ENCODE results near the gene DDX59. TPM values are rescaled to one million over a fixed set of nuclear protein-coding genes. Genes with fewer than 3 reads are reported as not detected.
A peak's percentile ranks its signal among the peaks of the same experiment; 100 is the strongest.

The DDX59 gene
- total and polyA plus RNA-seq, 9 of the 15 experiments (the other 6 are each of a cell fraction or from before 2014, with no cell fraction given), result 8.3 to 30.4 (median 19.8) TPM

DNA sequence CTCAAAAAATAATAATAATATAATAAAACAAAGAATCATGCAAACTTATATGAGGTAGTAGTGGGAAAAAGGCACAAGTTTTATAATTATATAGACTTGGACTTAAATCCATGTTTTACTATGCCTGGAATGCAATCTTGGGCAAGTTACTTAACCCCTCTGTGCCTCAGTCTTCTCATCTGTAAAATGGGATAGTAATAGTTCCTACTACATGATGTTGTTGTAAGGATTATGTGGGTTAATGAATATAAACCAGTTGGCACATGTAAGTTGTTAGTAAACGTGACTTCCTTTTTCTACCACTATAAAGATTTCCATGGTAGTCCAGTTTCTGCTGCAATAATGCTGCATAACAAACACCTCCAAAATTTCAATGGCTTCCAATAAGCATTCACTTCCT lies 38.3 kb downstream of the DDX59 start:
- H3K9me3 ChIP-seq (replicated peaks; ENCODE audit: control insufficient read depth, insufficient read depth, low read depth, low read length), result no peaks in the 10 kb centered on the region
- ATAC-seq (no peak), DNase-seq (ENCODE audit: extremely low read depth in 1 of 4, low spot score in 3 of 4) (no peak), FAIRE-seq (no peak)
- no peak overlapping the region for H3K9ac ChIP-seq (ENCODE audit: insufficient read depth in 1 of 2, low read depth in 2 of 2, low read length in 2 of 2)
- no peak overlapping the region for H3K4me3 ChIP-seq
- H4K20me1 ChIP-seq (replicated peaks; ENCODE audit: control insufficient read depth, insufficient read depth, low read length), result no peaks in the 10 kb centered on the region
- WGBS (ENCODE audit: insufficient coverage, low coverage, missing lambda C conversion rate), result 42% methylated on average over 1 of the region's 1 CpG
- H3K27ac ChIP-seq (ENCODE audit: extremely low read depth, low read depth, low read length), result no peak overlapping the region
- no peak overlapping the region for H2AFZ ChIP-seq (ENCODE audit: low read depth, low read length)
- ChIA-PET POLR2A (no interaction called here), CTCF (ENCODE audit: low intra/inter-chr PET ratio) (no interaction called here)
- no peaks in the 10 kb centered on the region for H3K36me3 ChIP-seq (ENCODE audit: control insufficient read depth, insufficient read depth, low read length)
- BruUV-seq (replicated peaks), result no TSS peak
- H3K4me2 ChIP-seq (ENCODE audit: insufficient read depth, low read length), result no peak overlapping the region
- intact Hi-C loops (cut with micrococcal nuclease) (no loop called here), in situ Hi-C loops (cut with MboI) (no loop called here)
- H3K4me1 ChIP-seq (replicated peaks in 1 of 2; ENCODE audit: control insufficient read depth in 2 of 2, insufficient read depth in 2 of 2, low read length in 2 of 2), result peaks cover 0 to 10% of the 10 kb centered on the region in 2 experiments; a peak in 2 of 5 replicates
- H3K27me3 ChIP-seq (ENCODE audit: control insufficient read depth in 2 of 2, insufficient read depth in 2 of 2, low read length in 2 of 2), result no peaks in the 10 kb centered on the region
- H3K79me2 ChIP-seq (ENCODE audit: control insufficient read depth, insufficient read depth, low read length), result no peaks in the 10 kb centered on the region
- no peaks in the 10 kb centered on the region for H3K9me1 ChIP-seq (ENCODE audit: control insufficient read depth, insufficient read depth, low read length)
- TF ChIP-seq BCOR (IDR thresholded peaks at IDR 0.05) (peak; percentile 93), RBM25 (IDR thresholded peaks at IDR 0.05; ENCODE audit: low read depth, low read length, severe bottlenecking) (peak; percentile 96), ZNF12 (CRISPR knock-in tag; IDR thresholded peaks at IDR 0.05) (no peak), SRSF3 (IDR thresholded peaks at IDR 0.05; ENCODE audit: insufficient read depth, low read length) (no peak), ETS2 (tag; IDR thresholded peaks at IDR 0.05; ENCODE audit: borderline replicate concordance, poor library complexity, severe bottlenecking) (no peak), CEBPZ (IDR thresholded peaks at IDR 0.05; ENCODE audit: borderline replicate concordance, low read depth, low read length) (no peak), MAFK (IDR thresholded peaks at IDR 0.05; ENCODE audit: low read length) (no peak), STAT5A (IDR thresholded peaks at IDR 0.05; ENCODE audit: borderline replicate concordance, low read length) (no peak), RCOR1 (IDR thresholded peaks at IDR 0.05; ENCODE audit: borderline replicate concordance in 1 of 2, low read depth in 2 of 2, low read length in 2 of 2) (peak in 1 of 2 experiments; percentile 43; a peak in 1 of 4 replicates), SMARCA5 (IDR thresholded peaks at IDR 0.05) (0 out of 2 replicates have a peak, but pooled peaks have one; percentile 18), ELF2 (CRISPR knock-in tag; IDR thresholded peaks at IDR 0.05) (no peak), GATAD2B (IDR thresholded peaks at IDR 0.05; ENCODE audit: borderline replicate concordance) (no peak), POLR2A (conservative IDR thresholded peaks at IDR 0.05) (no peak), HDAC2 (IDR thresholded peaks at IDR 0.05) (peak; percentile 58; the same call in 1 of the 2 replicates), CBFA2T3 (IDR thresholded peaks at IDR 0.05) (no peak), KDM1A (IDR thresholded peaks at IDR 0.05) (peak; percentile 36 to 52; a peak in 1 of 4 replicates), ATF2 (CRISPR knock-in tag; IDR thresholded peaks at IDR 0.05) (no peak), ATF7 (IDR thresholded peaks at IDR 0.05) (no peak)
- TF ChIP-seq, protein P1, sequence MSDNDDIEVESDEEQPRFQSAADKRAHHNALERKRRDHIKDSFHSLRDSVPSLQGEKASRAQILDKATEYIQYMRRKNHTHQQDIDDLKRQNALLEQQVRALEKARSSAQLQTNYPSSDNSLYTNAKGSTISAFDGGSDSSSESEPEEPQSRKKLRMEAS (CRISPR knock-in tag; IDR thresholded peaks at IDR 0.05), result no peak
- TF ChIP-seq, protein P2, sequence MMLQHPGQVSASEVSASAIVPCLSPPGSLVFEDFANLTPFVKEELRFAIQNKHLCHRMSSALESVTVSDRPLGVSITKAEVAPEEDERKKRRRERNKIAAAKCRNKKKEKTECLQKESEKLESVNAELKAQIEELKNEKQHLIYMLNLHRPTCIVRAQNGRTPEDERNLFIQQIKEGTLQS (IDR thresholded peaks at IDR 0.05), result no peak
- TF ChIP-seq, protein P2 (CRISPR knock-in tag; conservative IDR thresholded peaks at IDR 0.05), result no peak

Data from K562 (cell line).